HG03520 (cell line): ENCODE measurements around the gene PLPPR2.
"Not testable (repeated sequence)": the region's sequence is repeated elsewhere in the genome, so short reads cannot be mapped to it uniquely, and the experiment has no call there.

Experiments
- ATAC-seq: cut with Tn5 transposase; IDR thresholded peaks from one replicate; pipeline ENCODE4 v1.9.1; 2021; ENCODE audit warnings: mild to moderate bottlenecking, moderate library complexity; ENCODE audit not compliant: unreplicated experiment

Gene PLPPR2

DNA sequence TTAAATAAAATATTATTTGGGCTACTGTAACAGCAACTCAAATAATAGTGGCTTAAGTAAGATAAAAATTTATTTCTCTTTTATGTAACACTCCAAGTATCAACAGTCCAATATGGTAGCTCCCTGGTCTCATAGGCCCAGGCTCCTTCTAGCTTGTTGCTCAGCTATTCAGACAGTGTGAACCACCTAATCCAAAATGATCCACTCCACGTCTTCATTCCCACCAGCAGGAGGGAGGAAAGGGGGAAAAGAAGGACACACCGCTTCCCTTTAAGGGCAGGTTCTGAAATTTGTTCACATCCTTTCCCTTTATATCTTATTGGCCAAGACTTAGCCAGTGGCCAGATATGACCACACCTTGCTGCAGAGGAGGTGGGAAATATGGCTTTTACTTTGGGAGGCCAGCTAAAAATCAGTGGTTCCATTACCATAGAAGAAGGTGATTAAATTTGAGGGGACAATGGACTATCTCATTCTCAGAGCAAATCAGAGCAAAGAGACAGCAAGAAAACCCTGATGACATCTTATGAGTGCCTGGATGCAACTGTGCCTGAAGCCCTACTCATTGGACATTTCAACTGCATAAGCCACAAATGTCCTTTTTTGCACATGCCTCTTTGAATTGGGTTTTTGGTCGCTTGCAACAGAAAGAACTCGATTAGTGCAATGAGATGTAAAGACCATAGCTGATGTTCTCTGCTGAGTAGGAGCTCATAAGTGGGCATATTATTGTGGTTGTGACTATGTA, 35.9 kb downstream of the PLPPR2 start:
- no peak for ATAC-seq

DNA sequence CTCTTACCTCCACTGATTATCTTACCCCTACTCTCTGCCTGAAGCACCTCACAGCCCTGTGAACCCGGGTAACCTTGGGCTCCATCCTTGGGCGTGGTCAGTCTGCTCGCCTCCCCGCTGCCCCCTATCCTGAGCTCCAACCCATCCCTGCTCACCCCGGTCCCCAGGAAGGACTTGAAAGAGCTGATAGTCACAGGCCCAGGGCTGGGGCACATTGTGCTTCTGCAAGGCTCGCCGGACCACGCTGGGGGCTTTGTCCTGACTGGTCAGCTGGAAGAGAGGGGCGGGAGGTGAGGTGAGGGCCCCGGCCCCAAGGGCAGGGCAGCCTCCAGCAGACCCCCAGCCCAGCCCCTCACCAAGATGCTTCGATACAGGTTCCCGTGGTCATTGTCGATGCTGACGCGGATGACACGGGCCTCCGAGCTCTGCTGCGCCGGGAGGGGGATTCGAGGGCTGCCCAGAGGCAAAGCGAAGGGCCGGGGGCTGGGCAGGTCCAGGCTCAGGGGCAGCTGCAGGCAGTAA, 41.9 kb downstream of the PLPPR2 start:
- ATAC-seq = no peak

GRCh38 chr19:11399667-11400066, 44.4 kb downstream of the PLPPR2 start:
- no peak for ATAC-seq

DNA sequence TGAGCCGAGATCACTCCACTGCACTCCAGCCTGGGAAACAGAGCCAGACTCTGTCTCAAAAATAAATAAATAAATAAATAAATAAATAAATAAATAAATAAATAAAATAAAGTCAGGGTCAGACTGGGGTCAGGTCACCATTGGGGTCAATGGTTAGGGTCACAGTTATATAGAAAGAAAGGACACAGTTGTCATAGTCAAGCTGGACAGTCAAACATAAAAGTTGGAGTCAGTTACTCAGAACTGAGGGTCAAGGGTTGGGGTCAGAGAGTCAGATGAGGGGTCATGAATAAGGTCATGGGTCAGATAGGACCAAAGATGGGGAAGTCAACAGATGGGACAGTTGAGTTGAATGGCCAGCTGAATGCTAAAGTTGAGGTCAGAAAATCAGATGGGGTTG, 45.6 kb downstream of the PLPPR2 start:
- no peak for ATAC-seq

DNA sequence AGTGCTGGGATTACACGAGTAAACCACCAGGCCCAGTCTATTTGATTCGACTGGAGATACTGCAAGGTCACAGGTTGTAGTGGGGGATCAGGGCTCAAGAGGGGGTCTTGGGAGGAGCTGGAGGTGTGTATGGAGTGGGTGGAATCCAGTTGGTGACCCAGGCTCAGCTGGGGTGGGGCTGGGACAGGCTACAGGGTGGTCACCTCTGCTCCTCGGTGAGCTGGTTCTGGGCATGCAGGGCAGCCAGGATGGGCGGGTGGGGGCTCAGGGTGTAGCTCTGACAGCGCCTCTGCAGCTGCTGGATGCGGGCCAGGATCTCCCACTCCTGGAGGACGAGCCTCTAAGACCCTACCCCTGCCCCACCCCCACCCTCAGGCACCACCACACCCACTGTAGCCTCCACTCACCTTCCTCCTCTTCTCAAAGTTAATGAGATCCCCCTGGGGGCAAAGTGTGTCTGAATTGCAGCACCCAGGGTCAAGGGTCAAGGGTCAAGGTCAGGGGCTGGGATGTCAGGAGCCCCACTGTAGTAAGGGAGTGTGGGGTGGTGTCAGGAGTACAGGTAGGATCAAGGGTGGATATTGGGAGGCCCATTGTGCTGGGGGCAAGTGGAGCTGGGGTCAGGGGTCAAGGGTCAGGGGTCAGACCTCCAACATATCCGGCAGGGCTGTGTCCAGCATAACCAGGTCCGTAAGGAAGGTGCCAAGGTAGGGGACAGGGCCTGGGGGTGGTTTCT, 46.7 kb downstream of the PLPPR2 start:
- no peak for ATAC-seq

- no peak for ATAC-seq
These were observed 49.5 kb downstream of the PLPPR2 start for GRCh38 chr19:11404588-11405222.

- ATAC-seq = no peak
These were observed 50.8 kb downstream of the PLPPR2 start for GRCh38 chr19:11405846-11406643.

GRCh38 chr19:11406703-11407236, 51.5 kb downstream of the PLPPR2 start:
- ATAC-seq = not testable (repeated sequence)

GRCh38 chr19:11408591-11408990, 53.4 kb downstream of the PLPPR2 start:
- ATAC-seq = no peak

- ATAC-seq = no peak
These were observed 55.5 kb downstream of the PLPPR2 start for GRCh38 chr19:11410682-11411081.

GRCh38 chr19:11414544-11414943, 59.3 kb downstream of the PLPPR2 start:
- no peak for ATAC-seq
